GM19397 (cell line): Measurements from ENCODE around the gene PABPC3.

ENCODE experiments used
- ATAC-seq: cut with Tn5 transposase; IDR thresholded peaks from one replicate; pipeline ENCODE4 v1.9.1; 2021; ENCODE audit warnings: mild to moderate bottlenecking, moderate library complexity; ENCODE audit not compliant: unreplicated experiment

Gene PABPC3

GRCh38 chr13:25095851-25096453 is at the start of gene PABPC3:
TSS of gene PABPC3 (plus strand) at chr13:25096136. CDS start at chr13:25096199, 63 bp downstream.
- ATAC-seq = no peak

GRCh38 chr13:25046274-25046984 is 49.5 kb upstream of the PABPC3 start:
- ATAC-seq = no peak

DNA sequence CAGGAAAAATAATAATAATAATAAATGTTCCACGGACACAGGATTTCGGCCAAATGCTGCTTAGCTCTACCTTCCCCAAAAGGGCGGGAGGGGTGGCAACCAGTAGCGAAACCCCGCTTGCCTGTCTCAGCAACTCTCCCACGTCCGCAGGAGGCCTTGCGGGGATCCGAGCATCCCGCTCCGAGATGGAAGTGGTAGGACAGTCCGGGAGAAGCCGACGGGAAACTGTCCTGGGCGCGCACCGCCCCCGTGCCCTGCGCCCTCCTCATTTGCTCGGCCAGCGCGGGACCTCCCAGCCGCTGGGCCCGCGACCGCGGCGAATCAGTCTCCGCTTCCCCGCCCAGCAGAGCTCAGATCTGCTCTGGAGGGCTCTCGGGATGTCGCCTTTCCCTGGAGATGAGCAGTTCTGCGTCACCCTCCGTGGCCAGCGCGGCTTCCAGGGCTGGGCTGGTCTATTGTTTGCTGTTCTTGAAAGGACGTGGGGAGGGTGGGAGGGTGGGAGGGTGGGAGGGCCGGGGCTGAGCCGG is 48.9 kb upstream of the PABPC3 start:
- no peak for ATAC-seq

DNA sequence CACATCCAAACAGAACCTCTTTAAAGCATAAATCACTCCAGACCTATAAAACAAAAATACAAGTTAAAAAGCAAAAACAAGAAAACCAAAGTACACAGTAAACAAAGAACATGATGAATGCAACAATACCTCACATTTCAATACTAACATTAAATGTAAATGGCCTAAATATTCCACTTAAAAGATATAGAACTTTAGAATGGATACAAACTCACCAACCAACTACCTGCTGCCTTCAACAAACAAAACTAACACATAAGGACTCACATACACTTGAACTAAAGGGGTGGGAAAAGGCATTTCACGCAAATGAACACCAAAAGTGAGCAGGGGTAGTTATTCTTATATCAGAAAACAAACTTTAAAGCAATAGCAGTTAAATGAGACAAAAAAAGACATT is 44.9 kb upstream of the PABPC3 start:
- ATAC-seq = no peak

DNA sequence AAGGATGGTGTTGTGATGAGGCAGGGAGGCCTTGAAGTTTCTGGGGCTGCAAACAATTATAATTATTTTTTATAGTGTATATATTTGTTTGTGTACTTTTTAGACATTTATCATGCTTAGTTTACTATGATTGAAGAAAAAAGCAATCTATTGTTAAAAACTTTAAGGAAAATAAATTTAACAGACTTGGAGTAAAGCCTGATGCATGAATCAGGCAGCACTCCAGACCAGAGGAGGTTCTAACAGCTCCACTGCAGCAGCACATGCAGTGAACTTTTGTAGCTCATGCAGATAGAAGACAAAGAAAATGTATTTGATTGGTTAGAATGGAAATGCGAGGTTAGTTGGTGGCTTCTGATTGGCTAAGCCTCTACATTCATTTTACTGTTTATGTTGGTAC is 36.8 kb upstream of the PABPC3 start:
- no peak for ATAC-seq

DNA sequence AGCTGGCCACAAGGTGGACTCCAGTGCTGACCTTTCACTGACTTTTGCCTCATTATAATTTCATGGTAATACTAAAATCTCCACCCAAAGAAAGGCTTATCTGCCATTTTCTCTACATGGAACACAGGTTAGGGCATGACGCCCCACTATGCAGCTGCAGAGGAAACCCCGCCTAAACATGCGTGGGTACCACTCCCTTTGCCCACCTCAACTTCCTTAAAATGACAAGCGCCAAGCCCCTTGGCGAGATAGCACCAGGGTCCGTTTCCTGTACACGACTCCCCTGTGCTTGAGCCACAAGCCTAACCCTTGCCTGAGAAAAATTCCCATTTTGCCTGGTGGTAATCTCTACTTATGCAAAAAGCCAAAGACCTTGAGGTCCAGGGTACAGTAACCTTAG is 36.0 kb upstream of the PABPC3 start:
- ATAC-seq = no peak

DNA sequence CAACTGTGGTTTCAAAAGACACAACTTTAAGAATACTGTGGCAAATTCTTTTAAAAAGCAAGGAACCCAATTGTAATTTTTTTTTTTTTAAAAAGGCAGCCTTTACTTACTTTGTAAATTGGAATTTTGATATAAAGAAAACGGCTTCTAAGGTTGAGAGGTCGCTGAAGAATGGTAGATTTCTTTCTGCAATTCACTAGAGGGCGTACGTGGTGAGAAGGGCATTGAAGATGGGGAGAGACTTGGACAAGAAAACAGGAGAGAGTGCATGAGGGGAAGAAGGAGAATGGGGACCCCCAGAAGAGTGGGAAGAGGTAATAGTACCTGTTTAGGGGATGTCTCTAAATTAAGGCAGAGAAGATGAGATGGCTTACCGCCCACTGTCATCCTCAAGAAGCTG is 33.5 kb upstream of the PABPC3 start:
- no peak for ATAC-seq

- ATAC-seq = no peak
Measured at GRCh38 chr13:25064396-25064795, 31.5 kb upstream of the PABPC3 start.

- no peak for ATAC-seq
Measured at GRCh38 chr13:25065974-25066770, 29.8 kb upstream of the PABPC3 start.

GRCh38 chr13:25067064-25067463 is 28.9 kb upstream of the PABPC3 start:
- no peak for ATAC-seq

DNA sequence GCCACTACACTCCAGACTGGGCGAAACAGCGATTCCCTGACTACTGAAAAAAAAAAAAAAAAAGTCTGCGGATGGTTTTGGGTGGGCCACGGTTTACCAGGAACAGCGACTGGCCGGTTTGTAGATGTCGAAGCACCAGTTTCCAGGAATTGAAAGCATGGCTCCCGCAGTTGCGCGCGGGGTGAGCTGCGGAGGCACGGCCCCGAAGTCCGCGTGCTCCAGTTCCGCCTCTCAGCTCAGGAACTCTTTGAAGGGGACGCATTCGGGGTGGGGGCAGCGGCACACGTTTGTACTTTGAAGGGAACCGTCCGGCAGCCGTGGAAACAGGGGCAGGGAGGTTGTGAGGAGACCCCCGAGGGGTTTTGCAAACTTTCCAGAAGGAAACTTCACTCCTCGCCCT is 27.1 kb upstream of the PABPC3 start:
- no peak for ATAC-seq

DNA sequence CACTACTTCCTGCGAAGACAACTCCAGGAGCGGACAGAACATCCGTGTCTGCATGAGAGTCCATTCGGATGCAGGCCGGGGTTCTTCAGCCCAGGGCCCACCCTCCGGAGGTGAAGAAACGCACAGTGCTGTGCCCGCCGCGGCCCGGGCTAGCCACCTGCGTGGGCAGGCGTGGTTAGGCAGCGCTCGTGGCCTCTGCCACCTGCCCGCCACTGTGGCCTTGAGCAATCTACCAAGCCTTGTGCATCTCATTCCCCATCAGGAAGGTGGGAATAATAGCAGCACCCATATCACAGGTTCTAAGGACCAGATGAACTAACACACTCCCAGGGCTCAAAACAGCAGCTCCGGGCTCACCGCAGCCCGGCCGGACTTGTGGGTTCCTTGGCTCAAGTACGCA is 26.7 kb upstream of the PABPC3 start:
- no peak for ATAC-seq

- ATAC-seq = no peak
Measured at GRCh38 chr13:25069911-25070310, 26.0 kb upstream of the PABPC3 start.

- no peak for ATAC-seq
Measured at GRCh38 chr13:25080773-25081172, 15.2 kb upstream of the PABPC3 start.

DNA sequence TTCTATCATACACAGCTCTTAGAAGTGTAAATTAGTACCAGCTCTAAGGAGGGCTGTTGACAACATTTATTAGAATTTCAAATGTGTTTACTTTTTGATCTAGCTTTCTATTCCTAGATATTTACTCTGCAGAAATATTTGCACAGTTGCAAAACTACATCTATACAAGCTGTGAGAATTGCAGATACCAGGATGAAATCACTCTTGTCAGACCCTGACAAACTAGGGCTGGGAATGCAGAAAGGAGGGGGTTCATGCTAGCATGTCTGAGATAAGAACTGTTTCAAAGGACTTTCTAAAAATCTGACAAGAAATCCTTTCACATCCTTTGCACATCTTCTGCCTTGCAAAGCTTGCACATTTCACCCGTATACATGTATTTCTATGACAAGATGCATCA is 11.8 kb upstream of the PABPC3 start:
- no peak for ATAC-seq

DNA sequence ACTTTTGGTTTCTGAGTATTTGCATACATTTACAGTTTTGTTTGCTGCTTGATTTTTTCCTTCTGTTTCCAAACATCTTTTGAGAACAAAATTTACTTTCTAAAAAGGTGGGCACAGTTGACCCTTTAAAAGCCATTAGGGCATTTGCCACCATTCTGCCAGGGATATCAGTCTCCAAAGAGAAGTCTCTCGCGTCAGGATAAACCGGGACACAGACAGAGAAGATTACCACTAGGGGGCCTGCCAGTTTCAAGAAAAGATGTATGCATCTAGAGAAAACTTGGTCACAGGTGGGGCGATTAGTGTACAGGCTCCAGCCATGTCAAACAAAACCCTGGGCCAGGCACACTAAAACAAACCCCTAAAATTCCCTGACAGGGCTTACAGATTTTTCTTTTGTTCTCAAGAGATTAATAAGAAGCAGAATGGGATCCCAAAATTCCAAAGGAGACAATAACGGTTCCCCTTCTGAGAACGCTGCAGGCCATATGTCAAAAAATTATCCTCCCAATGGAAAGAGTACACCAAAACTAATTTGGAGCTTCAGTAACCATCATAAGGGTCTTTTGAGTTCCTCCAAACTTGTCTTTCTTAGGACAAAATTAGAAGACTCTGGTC is 10.7 kb upstream of the PABPC3 start:
- no peak for ATAC-seq

GRCh38 chr13:25088562-25089221 is 7.2 kb upstream of the PABPC3 start:
- ATAC-seq = no peak

DNA sequence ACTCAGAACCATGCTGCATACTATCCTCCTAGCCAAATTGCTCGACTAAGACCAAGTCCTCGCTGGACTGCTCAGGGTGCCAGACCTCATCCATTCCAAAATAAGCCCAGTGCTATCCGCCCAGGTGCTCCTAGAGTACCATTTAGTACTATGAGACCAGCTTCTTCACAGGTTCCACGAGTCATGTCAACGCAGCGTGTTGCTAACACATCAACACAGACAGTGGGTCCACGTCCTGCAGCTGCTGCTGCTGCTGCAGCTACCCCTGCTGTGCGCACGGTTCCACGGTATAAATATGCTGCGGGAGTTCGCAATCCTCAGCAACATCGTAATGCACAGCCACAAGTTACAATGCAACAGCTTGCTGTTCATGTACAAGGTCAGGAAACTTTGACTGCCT is 1.5 kb downstream of the PABPC3 start:
- ATAC-seq = no peak

DNA sequence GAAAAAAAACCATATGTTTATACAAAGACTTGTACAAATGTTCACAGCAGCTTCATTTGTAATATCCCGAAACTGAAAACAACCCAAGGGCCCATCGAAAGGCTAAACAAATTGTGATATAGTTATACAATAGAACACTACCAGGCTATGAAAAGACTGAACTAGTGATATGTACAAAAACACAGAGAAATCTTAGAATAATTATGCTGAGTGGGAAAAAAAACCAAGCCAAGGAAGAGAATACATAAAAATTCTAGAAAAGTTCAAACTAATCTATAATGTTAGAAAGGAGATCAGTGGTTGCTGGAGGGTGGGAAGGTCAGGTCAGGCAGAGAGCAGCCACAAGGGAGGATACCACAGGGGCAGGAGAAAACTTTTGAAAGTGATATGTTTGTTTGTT is 7.8 kb downstream of the PABPC3 start:
- no peak for ATAC-seq

DNA sequence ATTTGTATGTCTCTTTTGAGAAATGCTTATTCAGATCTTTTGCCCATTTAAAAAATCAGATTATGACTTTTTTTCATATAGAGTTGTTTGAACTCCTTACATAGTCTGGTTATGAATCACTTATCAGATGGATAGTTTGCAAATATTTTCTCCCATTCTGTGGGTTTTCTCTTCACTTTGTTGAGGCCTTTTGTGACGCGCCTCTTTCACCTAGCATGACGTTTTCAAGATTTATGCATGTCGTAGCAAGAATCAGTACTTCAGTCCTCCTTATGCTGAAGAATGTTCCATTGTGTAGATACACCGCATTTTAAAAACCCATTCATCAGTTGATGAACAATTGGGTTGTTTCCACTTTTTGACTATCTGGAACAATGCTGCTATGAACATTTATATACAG is 13.4 kb downstream of the PABPC3 start:
- ATAC-seq = no peak
